HG02840 (cell line): ENCODE measurements around the gene RPLP1.
"Not testable (repeated sequence)": the region's sequence is repeated elsewhere in the genome, so short reads cannot be mapped to it uniquely, and the experiment has no call there.

Experiments
- ATAC-seq: cut with Tn5 transposase; IDR thresholded peaks from one replicate; pipeline ENCODE4 v1.9.1; 2021; ENCODE audit warnings: mild to moderate bottlenecking, moderate library complexity, moderate number of reproducible peaks; ENCODE audit not compliant: unreplicated experiment, low FRiP score

The RPLP1 gene

GRCh38 chr15:69435985-69436384 lies 16.6 kb upstream of the RPLP1 start:
- no peak for ATAC-seq

GRCh38 chr15:69436951-69437350 lies 15.7 kb upstream of the RPLP1 start:
- no peak for ATAC-seq

GRCh38 chr15:69439623-69440022 lies 13.0 kb upstream of the RPLP1 start:
- ATAC-seq: no peak

- ATAC-seq: no peak
Observed at GRCh38 chr15:69443032-69443611, 9.5 kb upstream of the RPLP1 start.

- no peak for ATAC-seq
Observed at GRCh38 chr15:69444686-69445085, 7.9 kb upstream of the RPLP1 start.

- ATAC-seq: no peak
Observed at GRCh38 chr15:69446953-69447352, 5.7 kb upstream of the RPLP1 start.

GRCh38 chr15:69450221-69450620 lies 2.4 kb upstream of the RPLP1 start:
- not testable (repeated sequence) for ATAC-seq

- no peak for ATAC-seq
Observed at GRCh38 chr15:69450968-69451695, 1.5 kb upstream of the RPLP1 start.

GRCh38 chr15:69451951-69452691 lies 497 bp upstream of the RPLP1 start:
- peak; percentile 40 for ATAC-seq

GRCh38 chr15:69454953-69455352 lies 2.3 kb downstream of the RPLP1 start:
- no peak for ATAC-seq

GRCh38 chr15:69456208-69457166 lies 3.9 kb downstream of the RPLP1 start:
- ATAC-seq: no peak

- ATAC-seq: no peak
Observed at GRCh38 chr15:69457304-69458280, 5.0 kb downstream of the RPLP1 start.

GRCh38 chr15:69459066-69459465 lies 6.4 kb downstream of the RPLP1 start:
- no peak for ATAC-seq

- no peak for ATAC-seq
Observed at GRCh38 chr15:69460481-69460880, 7.9 kb downstream of the RPLP1 start.

GRCh38 chr15:69462030-69462492 lies 9.4 kb downstream of the RPLP1 start:
- ATAC-seq: no peak

- peak; percentile 86 for ATAC-seq
Observed at GRCh38 chr15:69462493-69463181, 10.0 kb downstream of the RPLP1 start.

GRCh38 chr15:69463182-69463756 lies 10.7 kb downstream of the RPLP1 start:
- ATAC-seq: no peak

GRCh38 chr15:69465253-69465652 lies 12.6 kb downstream of the RPLP1 start:
- ATAC-seq: no peak
